HG03432 (cell line): Measurements from ENCODE around the gene SLC9A3.
"Not testable (repeated sequence)": the region's sequence is repeated elsewhere in the genome, so short reads cannot be mapped to it uniquely, and the experiment has no call there.

Source experiments
- ATAC-seq: cut with Tn5 transposase; IDR thresholded peaks from one replicate; pipeline ENCODE4 v1.9.1; 2021; ENCODE audit warnings: mild to moderate bottlenecking, moderate library complexity; ENCODE audit not compliant: unreplicated experiment

The SLC9A3 gene

DNA sequence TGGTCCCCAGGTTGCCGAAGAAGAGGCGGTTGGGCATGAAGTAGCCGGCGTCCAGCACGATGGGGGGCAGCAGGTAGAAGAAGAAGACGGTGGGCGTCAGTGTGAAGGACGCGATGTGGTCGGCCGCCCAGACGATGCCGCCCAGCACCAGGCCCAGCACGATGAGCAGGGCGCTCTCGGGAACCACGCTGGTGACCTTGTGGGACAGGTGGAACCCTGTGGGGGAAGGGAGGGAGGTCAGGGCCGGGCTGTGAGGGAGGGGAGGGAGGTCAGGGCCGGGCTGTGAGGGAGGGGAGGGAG is 32.4 kb downstream of the SLC9A3 start:
- no peak for ATAC-seq

DNA sequence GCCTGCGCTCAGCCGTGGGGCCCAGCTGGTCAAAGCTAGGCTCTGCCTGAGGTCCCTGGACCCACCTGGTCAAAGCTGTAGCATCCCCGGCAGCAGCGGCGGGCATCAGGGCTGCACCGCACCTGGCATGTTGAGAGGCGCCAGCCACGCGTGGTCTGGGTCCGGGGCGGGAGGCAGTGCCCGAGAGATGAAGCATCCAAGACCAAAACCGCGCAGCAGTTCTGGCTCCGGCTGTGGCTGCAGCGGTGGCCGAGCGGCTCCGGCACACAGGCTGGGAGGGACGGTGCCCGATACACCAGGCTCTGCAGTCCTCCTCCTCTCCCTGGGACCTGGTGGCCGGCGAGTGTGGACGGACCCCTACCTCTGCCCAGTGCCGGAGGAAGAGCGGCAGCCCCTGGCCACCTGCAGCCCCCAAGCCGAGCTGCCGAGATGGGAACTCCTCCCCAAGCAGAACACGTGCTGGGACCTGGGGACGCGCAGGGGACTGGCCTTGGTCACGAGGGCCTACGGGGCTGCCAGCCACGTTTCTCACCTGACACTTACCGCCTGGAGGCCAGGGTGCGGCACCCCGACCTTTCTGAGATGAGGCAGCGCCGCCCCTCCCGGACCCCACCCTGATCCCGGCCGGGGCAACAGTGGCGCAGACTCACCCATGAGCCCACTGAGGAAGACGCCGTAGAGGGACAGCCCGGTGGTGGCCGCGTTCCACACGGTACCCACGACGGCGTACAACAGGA is 33.0 kb downstream of the SLC9A3 start:
- no peak for ATAC-seq

DNA sequence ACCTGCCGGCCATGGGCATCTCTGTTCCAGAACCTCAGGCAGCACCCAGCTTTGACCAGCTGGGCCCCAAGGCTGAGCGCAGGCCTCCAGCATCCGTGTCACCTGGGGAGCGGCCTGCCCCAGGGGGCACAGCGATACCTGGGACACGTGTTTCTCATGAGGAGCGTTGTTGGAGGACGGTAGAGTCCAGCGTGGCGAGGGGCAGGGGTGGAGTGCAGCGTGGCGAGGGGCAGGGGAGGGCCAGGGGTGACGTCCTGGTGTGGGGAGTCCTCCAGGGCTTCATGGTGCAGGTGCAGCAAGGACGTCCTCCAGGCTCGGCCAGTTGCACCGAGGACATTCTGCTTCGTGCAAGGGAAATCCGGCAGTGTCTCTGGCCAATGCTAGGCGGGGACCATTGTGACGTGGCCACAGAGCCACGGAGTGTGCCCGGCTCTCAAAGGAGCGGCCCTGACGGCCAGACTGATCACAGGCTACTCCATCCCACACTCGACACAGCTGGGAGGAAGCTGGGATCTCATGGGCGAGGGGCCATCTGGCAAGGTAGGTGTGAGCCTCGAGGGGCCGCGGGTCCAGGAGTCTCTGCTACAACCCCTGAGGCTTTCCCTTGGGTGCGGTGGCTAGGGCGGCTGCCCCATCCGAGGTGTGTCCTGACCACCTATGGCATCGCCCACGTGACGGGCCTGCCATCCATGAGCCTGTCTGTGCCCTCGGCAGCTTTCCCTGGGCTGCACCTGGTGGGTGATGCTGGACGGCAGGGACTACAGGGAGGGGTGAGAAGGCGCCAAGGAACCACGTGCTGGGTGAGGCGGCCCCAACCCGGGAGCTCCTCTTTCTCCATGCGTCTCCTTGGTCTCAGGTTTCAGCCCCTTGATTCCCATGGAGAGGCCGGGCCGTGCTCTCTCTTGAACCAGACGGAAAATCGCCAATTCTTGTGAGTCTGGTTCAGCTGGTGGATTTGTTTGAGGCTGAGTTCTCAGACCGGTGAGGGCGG is 33.8 kb downstream of the SLC9A3 start:
- ATAC-seq, result no peak

DNA sequence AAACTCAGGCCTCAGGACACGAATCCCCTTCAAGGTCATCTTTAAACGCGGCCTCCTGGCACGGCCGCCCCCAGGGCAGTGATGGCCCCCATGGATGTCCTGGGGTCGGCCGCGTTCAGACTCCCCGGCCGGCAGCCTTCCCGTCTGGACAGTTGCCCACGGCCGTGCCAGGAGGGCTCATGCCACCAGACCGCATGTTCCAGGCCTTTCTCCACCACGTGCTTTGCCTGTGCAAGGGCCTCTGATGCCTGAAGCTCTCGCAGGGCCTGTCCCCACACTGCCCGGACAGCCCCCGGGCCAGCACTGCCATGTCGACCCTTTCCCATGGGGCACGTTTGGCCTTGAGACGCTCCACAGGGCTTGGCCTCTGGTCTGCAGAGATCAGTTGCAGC is 34.6 kb downstream of the SLC9A3 start:
- no peak for ATAC-seq

DNA sequence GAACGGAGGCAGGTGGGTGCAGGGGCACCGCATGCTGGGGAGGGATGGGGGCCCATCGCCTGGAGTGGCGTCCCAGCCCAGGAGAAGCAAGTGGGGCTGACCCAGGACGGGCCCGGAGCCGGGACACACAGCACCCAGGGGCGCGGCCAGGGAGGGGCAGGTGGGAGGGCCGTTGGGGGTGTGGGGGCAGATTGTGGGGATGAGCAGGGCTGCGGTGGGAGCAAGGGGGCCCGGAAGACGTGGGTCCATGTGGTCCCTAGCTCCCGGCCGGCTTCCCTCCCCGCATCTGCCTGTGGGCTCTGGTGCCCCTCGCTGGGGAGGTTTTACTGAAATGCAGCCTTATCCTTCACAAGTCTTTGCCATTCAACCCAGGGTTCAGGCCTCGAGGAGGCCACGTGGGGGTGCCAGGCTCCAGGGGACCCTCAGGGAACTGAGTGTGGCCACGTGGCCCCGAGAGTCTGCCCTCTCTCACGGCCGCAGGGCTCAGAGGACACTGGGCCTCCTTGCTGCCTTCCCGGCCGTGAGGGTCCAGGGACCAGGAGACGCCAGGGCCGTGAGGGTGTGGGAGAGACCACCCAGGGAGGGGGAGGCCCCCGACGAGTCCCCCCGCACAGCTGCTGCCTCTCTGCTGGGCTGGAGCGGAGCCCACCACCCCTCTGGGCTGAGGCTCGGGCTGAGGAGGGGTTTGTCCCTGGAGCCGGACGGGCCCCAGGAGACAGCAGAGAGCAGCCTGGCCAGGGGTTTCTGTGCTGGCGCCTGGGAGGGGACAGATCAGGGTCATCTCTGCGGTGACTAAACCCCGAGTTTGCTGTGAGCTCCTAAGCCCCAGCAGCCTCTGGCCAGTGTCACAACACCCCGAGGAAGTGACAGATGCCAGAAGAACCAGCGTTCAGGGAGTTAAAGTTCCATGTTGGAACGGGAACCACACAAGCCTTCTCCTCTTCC is 35.2 kb downstream of the SLC9A3 start:
- no peak for ATAC-seq

DNA sequence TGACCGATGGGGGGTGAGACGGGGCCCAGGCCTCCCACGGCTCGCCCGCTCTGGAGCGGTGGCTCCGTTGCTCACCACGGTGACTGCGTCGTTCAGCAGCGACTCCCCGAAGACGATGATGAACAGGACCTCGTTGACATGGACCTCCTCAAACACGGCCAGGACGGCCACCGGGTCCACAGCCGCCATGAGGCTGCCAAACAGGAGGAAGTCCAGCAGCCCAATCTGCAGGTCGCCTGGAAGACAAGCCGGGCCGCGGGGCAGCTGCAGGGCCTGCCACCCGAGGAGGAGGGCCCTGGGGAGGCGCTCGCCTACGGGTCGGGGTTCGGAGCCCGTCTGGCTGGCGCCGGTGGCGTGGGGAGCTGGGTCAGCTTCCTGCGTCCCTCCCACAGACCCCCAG is 36.0 kb downstream of the SLC9A3 start:
- no peak for ATAC-seq

DNA sequence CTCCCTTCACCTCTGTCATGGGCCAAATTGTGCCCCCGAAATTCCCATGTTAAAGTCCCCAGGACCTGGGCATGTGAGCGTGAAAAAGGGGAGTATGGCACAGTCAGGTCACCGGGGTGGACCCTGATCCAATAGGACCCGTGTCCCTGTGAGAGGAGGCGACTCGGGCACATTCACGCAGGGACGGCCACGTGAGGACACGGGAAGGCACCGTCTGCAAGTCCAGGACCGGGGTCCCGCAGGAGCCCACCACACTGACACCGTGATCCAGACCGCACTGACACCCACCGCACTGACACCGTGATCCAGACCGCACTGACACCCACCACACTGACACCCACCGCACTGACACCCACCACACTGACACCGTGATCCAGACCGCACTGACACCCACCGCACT is 37.7 kb downstream of the SLC9A3 start:
- not testable (repeated sequence) for ATAC-seq

DNA sequence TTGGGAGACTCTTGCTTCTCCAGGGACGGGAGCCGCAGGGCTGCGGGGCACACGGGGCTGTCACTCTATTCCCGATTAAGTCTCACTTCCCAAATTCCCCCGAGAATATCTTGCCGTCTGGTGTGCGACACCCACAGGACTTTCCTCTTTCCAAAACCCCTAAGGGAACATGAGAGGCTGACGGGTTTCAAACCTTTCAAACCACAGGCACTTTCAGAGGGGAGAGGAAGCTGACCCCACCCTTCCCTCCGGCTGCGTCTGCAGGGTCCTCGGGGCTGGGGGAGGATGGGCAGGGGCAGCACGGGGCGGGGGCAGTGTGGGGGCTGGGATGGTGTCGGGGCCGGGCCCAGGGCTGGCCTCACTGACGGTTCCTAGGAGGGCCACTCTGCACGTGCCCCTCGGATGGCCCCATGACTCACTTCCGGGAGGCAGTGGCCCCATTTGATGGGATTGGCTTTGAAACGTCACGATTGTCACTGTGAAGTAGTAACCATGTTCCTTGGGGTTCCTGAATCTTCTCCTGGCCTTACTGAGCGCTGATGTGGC is 38.2 kb downstream of the SLC9A3 start:
- ATAC-seq, result no peak

DNA sequence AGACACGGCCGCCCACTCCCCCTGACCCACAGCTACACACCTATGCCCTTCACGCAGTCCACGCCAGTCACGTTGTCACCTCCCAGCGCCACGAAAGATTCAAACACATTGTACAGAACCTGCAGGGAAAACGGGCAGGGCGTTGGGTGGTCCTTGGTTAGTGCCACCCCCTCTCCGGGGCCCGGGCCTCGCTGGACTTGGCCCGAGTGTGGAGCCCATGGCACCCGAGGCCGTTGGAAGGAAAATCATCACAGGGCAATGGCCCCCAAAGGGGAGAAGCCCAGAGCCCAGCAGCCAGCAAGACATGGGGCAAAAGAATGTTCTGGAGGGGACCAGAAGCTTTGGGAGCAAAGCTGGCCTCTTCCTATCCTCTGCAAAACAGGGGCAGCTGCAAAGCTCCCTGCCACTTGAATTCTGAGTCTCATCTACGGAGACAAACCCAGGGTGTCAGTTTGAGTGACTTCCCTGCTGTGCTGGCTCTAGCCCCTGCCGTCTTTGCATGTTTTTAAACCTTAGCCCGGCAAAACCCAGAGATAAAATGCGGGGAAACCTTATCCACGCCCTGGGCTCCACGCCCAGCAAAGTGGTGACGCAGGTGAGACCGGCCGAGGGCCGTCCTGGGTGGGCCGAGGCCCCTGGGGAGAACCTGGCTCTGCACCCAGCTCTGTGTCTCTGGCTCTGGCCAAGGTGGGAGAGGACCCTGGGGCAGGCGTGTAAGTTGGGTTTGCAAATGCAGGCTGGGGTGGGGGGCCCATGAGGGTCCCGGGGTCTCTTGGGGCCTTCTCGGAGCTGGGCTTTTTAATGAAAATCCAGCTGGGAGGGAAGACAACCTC is 38.9 kb downstream of the SLC9A3 start:
- ATAC-seq, result no peak

DNA sequence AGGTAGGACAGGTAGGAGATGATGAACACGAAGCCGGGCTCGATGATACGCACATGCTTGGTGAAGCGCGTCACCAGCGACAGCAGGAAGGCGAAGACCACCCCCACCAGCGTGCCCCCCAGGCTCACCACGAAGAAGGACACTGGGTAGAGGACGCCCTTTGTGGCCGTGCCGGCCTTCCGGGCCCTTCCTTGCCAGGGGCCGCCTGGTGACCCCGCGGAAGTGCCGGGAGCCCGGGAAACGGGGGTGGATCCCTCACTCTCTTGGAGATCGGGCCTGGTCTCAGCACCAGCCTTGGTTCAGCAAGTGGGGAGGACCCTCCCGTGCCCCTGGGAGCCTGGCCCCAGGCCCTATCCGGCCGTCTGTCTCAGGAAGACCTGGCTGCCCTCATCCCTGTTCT is 39.7 kb downstream of the SLC9A3 start:
- ATAC-seq, result no peak

DNA sequence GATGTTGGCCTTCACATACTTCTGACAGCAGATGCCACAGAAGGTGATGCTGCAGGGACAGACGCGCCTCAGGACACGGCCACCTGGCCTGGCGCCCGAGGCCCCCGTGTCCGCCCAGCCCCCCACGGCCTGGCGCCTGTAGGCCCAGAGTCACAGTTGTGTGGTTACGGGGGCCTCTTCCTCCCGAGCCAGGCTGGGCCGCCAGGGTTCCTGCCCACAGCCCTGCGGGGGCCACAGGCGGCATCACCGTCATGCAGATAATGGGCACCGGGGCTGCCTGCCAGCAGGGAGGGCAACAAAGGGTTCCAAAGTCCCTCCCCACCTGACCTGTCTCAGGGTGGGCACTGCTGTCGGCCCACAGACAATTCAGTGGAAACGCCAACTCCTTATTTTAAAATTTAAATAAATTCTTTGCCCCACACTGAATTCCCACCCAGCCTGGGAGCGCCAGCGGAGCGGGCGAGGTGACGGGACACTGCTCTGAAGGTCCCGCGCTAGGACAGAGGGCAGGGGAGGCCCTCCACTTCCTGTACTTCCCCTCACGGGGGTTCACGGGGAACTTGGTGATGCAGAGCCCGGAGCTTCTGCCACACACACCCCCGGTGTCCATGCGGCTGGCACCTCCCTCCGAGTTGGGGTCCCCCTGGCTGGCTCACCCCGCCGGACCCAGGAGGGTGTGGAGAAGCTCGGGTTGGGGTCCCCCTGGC is 40.7 kb downstream of the SLC9A3 start:
- ATAC-seq, result no peak

DNA sequence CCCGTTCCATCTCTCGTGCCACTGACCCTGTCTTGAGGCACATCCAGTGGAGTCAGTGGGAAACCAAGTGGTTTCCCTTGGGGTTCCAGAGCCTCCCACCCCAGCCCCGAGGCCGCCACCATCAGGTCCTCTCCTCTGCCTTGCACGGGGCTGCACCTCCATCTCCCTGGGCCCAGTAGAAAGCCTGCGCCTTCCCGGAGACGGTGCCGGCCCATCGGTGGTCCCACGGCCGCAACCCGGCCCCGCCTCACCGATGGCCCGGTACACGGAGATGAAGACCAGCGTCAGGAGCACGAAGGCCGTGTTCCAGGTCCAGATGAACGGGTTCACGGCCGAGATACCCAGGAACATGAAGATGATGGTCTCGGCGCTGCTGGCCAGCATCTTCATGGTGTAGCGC is 41.2 kb downstream of the SLC9A3 start:
- no peak for ATAC-seq

DNA sequence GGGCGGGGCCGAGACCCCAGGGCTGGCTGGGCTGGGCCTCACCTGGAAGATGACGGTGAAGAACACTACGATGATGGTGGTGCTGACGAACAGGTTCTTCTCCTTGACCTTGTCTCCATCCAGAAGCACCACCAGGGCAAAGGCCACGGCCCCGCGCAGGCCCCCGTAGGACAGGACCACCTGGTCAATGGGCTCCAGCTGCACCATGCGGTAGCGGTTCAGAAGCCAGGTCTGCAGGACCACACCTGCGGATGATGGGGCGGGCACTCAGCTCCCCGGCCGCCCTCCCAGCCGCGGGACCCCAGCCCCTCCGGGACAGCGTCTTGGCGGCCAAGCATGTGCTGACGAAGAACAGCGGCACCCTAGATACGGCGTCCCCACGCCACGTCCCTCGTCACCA is 41.7 kb downstream of the SLC9A3 start:
- ATAC-seq, result no peak

DNA sequence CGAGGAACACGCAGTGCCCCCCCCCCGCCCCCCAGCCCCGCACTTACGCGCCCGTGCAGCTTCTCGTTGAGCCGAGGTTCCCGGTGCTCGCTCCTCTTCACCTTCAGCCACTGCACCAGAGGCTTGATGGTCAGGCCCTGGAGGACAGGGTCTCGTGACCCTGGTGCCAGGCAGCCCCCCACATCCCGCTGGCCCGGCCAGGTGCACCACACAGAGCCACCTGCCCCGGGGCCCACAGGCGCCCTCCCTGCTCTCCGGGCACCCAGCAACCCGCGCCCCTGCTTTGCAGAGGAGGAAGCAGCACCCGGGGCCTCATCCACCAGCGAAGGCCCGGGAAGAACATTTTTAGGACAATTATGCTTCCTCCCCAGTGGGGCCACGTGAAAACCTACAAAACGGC is 42.2 kb downstream of the SLC9A3 start:
- no peak for ATAC-seq

DNA sequence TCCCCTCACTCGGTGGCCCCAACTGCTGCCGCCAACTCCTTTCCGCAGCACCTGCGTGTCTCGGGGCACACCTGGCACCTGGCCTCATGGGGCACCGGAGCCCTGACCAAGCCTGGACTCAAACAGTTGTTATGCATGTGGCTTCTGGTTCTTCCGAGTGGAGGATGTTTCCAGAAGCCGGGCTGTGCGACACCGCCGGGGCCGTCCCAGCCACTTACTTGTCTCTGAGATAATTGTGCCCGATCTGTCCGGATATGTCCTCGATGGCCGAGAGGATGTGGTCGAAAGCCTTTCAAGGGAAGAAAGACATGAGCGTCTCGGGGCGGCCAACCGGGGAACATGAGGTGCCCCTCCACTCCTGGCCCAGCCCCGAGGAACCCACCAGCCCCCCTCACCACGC is 42.9 kb downstream of the SLC9A3 start:
- ATAC-seq, result no peak

DNA sequence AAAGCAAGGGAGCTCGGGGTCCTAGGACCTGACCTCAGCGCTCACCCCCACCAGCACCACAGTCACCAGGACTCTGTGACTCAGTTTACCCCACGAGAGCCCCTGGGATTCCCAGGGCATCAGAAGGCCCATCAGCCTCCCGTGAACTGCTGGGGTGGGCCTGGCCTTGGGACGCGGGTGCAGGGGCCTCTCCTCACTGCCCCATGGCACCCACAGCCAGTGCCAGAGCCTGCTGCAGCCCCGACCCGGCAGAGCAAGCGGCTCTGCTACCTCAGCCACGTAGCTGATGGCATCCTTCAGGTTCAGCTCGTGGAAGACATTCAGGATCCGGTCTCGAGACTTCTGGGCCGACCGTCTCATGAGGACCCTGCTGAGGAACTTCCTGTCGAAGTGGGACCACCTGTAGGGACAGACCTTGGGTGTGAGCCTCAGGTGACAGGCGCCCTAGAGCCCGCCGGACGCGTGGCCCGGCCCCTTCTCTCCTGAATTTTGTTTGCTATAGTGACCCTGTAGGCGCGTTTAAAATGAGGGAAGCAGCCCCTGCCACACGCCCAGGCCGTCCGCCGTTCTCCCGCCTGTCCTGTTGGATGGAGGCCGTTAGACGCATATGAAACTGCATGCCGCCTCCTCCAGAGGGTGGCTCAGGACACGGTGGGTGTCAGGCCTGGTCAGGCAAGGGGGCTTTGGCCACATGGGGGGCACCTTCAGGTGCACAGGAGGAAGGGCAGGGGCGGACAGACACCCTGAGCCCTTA is 44.5 kb downstream of the SLC9A3 start:
- no peak for ATAC-seq

DNA sequence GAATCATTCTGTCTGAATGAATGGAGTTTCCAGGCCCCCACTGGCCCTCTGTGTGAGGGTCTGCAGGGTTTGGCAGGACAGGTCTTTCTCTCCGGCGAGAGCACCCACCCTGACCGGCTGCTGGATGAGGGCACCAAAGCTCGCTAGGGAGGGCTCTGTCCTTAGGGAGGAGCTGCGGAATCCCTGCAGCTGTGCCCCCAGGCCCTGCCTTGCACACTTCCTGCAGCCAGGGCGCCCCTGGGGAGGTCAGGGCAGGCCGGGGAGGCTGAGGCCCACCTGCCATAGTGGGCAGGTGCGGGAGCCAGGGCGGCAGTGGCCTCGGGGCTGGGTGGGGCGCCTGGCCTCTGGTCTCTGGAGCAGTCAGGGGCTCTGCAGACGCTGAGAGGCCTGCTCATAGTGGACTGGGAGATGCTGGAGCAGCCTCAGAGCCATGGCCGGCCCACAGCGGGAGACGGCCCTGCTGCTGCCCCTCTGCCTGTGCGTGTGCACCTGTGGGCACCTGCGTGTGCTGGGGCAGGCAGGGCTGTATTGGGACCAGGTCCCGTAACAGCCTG is 45.2 kb downstream of the SLC9A3 start:
- ATAC-seq, result no peak

DNA sequence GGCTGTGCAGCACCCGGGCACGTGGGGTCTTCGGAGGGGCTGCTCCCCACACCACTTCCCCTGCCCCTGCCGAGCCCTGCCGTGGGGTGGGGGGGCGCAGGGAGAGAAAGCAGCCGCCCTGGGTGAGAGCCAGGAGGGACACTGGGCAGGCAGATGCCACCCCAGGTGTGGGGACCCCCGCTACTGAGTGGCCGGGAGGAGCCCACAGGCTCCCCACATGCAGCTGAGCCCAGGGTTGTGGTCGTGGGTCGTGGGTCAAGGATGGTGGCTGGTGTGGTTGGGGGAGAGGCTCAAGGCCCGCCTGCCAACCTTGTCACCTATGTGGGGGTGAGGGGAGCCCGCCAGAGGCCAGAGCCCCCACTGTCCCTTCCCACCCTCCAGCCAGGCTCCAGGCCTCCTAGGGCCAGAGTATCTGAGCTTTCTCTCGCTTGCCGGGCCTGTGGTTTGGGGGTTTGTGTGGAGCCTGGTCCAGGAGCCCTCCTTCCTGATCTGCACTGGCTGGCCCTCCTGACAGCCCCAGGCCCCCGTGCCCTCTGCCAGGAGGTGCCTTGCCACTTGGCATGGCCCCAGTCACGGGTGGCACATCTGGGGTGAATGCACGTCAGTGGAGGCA is 45.8 kb downstream of the SLC9A3 start:
- no peak for ATAC-seq
